BJ (cell line): Measurements from ENCODE around the gene TANGO2. TPM values are rescaled to one million over a fixed set of nuclear protein-coding genes. Genes with fewer than 3 reads are reported as not detected.

Source experiments
- CTCF ChIA-PET: fragments of 350-600 bp; formaldehyde crosslinking; extraction: SDS; loops from one replicate; lab custom pipeline; 2021; ENCODE audit warnings: antibody characterized with exemption, inconsistent platforms; lab: Yijun Ruan, JAX
- POLR2A ChIA-PET: fragments of 300-600 bp; sonication (Branson Sonifier 250); formaldehyde crosslinking; extraction: SDS; loops from one replicate; lab custom pipeline; 2021; ENCODE audit warnings: antibody characterized with exemption; lab: Charles Lee
- DNase-seq: peaks from one replicate; pipeline ENCODE4 v3.0.0-alpha.2; 2011; ENCODE audit warnings: low read depth
- H3K27me3 ChIP-seq: 2 replicates; pipeline ENCODE4 v1.6.0; 2011; ENCODE audit warnings: low read length; ENCODE audit not compliant: control insufficient read depth, insufficient read depth
- H3K36me3 ChIP-seq: 2 replicates; pipeline ENCODE4 v1.5.1; 2011; ENCODE audit warnings: low read length; ENCODE audit not compliant: control insufficient read depth, insufficient read depth
- H3K4me3 ChIP-seq: 2 replicates; pipeline ENCODE4 v1.5.1; 2011; ENCODE audit warnings: low read depth, mild to moderate bottlenecking, control low read depth, low read length
- CTCF ChIP-seq: IDR thresholded peaks from 2 replicates; pipeline ENCODE4 v1.5.1; 2011; ENCODE audit warnings: low read depth, mild to moderate bottlenecking, control low read depth, inconsistent platforms, low read length, moderate library complexity; ENCODE audit not compliant: insufficient read depth
- polyA plus RNA-seq: library from polyadenylated mRNA; depleted of rRNA; stranded (reverse); fragments of >200 nt; gene quantifications from 2 replicates; pipeline ENCODE4 v1.2.3, GENCODE V29; 2011

TANGO2 gene
- polyA plus RNA-seq, 1 experiment = 51.7 TPM

- POLR2A ChIA-PET = no interaction called here
- CTCF ChIA-PET = interaction anchor here (0.9 to 2.0 kb wide), 9 partner anchors 8 to 291 kb away, joined by 3 to 5 read pairs (median 5); no protein-coding TSS in a partner anchor
- DNase-seq = peak; percentile 10
- TF ChIP-seq CTCF = peak; percentile 27; the same call in 1 of the 2 replicates
- Histone ChIP-seq H3K27me3 (peaks cover 1% of the 10 kb centered on the region; the same call in 1 of the 2 replicates), H3K36me3 (peaks cover 4% of the 10 kb centered on the region), H3K4me3 (peak overlapping the region; percentile 97)
Observed at GRCh38 chr22:20021196-20022181, 579 bp downstream of the TANGO2 start.

GRCh38 chr22:20022231-20022977 lies 1.5 kb downstream of the TANGO2 start:
- no peak for TF ChIP-seq CTCF
- no peak for DNase-seq
- peaks cover 1% of the 10 kb centered on the region; the same call in 1 of the 2 replicates for H3K27me3 ChIP-seq
- CTCF ChIA-PET = interaction anchor here (0.5 to 2.0 kb wide), 6 partner anchors 9 to 69 kb away, joined by 3 to 5 read pairs (median 4); no protein-coding TSS in a partner anchor
- H3K4me3 ChIP-seq = peak overlapping the region; percentile 97
- H3K36me3 ChIP-seq = peaks cover 5% of the 10 kb centered on the region
- POLR2A ChIA-PET = no interaction called here

- TF ChIP-seq CTCF = no peak
- ChIA-PET CTCF (interaction anchor here (0.5 to 2.0 kb wide), 4 partner anchors 9 to 69 kb away, joined by 4 to 5 read pairs (median 4); no protein-coding TSS in a partner anchor), POLR2A (no interaction called here)
- Histone ChIP-seq H3K4me3 (no peak overlapping the region), H3K36me3 (peaks cover 5% of the 10 kb centered on the region), H3K27me3 (peaks cover 1% of the 10 kb centered on the region; the same call in 1 of the 2 replicates)
- no peak for DNase-seq
Observed at GRCh38 chr22:20022978-20023613, 2.2 kb downstream of the TANGO2 start.

GRCh38 chr22:20024225-20024624 lies 3.3 kb downstream of the TANGO2 start:
- ChIA-PET CTCF (no interaction called here), POLR2A (no interaction called here)
- H3K36me3 ChIP-seq = peaks cover 5% of the 10 kb centered on the region
- TF ChIP-seq CTCF = no peak
- no peaks in the 10 kb centered on the region for H3K27me3 ChIP-seq
- no peak for DNase-seq
- no peak overlapping the region for H3K4me3 ChIP-seq
